HG02840 (cell line): ENCODE data around the gene FUBP3.
A peak's percentile ranks its signal among the peaks of the same experiment; 100 is the strongest.
"Not testable (repeated sequence)": the region's sequence is repeated elsewhere in the genome, so short reads cannot be mapped to it uniquely, and the experiment has no call there.

Source experiments
- ATAC-seq: cut with Tn5 transposase; IDR thresholded peaks from one replicate; pipeline ENCODE4 v1.9.1; 2021; ENCODE audit warnings: mild to moderate bottlenecking, moderate library complexity, moderate number of reproducible peaks; ENCODE audit not compliant: unreplicated experiment, low FRiP score

The FUBP3 gene

GRCh38 chr9:130555968-130556367, 23.4 kb upstream of the FUBP3 start:
- no peak for ATAC-seq

- no peak for ATAC-seq
Measured at GRCh38 chr9:130556396-130557076, 22.8 kb upstream of the FUBP3 start.

- no peak for ATAC-seq
Measured at GRCh38 chr9:130557077-130557468, 22.3 kb upstream of the FUBP3 start.

GRCh38 chr9:130561056-130561455, 18.3 kb upstream of the FUBP3 start:
- no peak for ATAC-seq

GRCh38 chr9:130562525-130562924, 16.9 kb upstream of the FUBP3 start:
- ATAC-seq: not testable (repeated sequence)

- no peak for ATAC-seq
Measured at GRCh38 chr9:130563797-130564196, 15.6 kb upstream of the FUBP3 start.

- ATAC-seq: no peak
Measured at GRCh38 chr9:130565792-130566191, 13.6 kb upstream of the FUBP3 start.

- ATAC-seq: no peak
Measured at GRCh38 chr9:130570208-130570607, 9.2 kb upstream of the FUBP3 start.

GRCh38 chr9:130575514-130575913, 3.9 kb upstream of the FUBP3 start:
- no peak for ATAC-seq

- no peak for ATAC-seq
Measured at GRCh38 chr9:130576176-130576575, 3.2 kb upstream of the FUBP3 start.

- peak; percentile 28 for ATAC-seq
Measured at GRCh38 chr9:130579738-130580463, 524 bp downstream of the FUBP3 start.

GRCh38 chr9:130581766-130582165, 2.4 kb downstream of the FUBP3 start:
- ATAC-seq: no peak

- ATAC-seq: no peak
Measured at GRCh38 chr9:130583271-130583670, 3.9 kb downstream of the FUBP3 start.

- ATAC-seq: no peak
Measured at GRCh38 chr9:130587921-130588320, 8.5 kb downstream of the FUBP3 start.

GRCh38 chr9:130588416-130588815, 9.0 kb downstream of the FUBP3 start:
- no peak for ATAC-seq

GRCh38 chr9:130589754-130590153, 10.4 kb downstream of the FUBP3 start:
- ATAC-seq: no peak

GRCh38 chr9:130590305-130590704, 10.9 kb downstream of the FUBP3 start:
- ATAC-seq: no peak

- no peak for ATAC-seq
Measured at GRCh38 chr9:130593020-130593419, 13.6 kb downstream of the FUBP3 start.

GRCh38 chr9:130597228-130597627, 17.9 kb downstream of the FUBP3 start:
- no peak for ATAC-seq

- ATAC-seq: no peak
Measured at GRCh38 chr9:130598188-130598587, 18.8 kb downstream of the FUBP3 start.

GRCh38 chr9:130599625-130600024, 20.2 kb downstream of the FUBP3 start:
- no peak for ATAC-seq

GRCh38 chr9:130601100-130601499, 21.7 kb downstream of the FUBP3 start:
- ATAC-seq: no peak
